Adrenal gland (tissue), 12 donors: Measurements from ENCODE around the gene EWSR1. TPM values are rescaled to one million over a fixed set of nuclear protein-coding genes. Genes with fewer than 3 reads are reported as not detected.
A peak's percentile ranks its signal among the peaks of the same experiment; 100 is the strongest.
"Not testable (repeated sequence)": the region's sequence is repeated elsewhere in the genome, so short reads cannot be mapped to it uniquely, and the experiment has no call there.

Source experiments
- DNase-seq, 7 donors: peaks; one replicate each; pipeline ENCODE4 v3.0.0-alpha.2; 2019 to 2020
- H3K27ac ChIP-seq, 5 donors: fragments of 200-600 bp; sonication (generic) in 4 of 5; 1 replicate in 3 of 5; 2 replicates in 2 of 5; pipeline versions ENCODE4 v1.5.1 to v1.8.0; 2016 to 2020; ENCODE audit warnings: mild to moderate bottlenecking in 1 of 5
- H3K27me3 ChIP-seq: fragments of 200-600 bp; 2 replicates; pipeline ENCODE4 v1.8.0; 2021
- H3K36me3 ChIP-seq, 2 donors: fragments of 200-600 bp; replicated peaks in 1 of 2; 1 replicate in 1 of 2; 2 replicates in 1 of 2; pipeline versions ENCODE4 v1.5.1 to v1.8.0; 2018 to 2022
- H3K4me1 ChIP-seq, 2 donors: fragments of 200-600 bp; replicated peaks in 1 of 2; 1 replicate in 1 of 2; 2 replicates in 1 of 2; pipeline versions ENCODE4 v1.5.1 to v1.8.0; 2018 to 2021
- H3K4me3 ChIP-seq, 4 donors: fragments of 200-600 bp; sonication (generic) in 3 of 4; one replicate each; pipeline ENCODE4 v1.5.1; 2016 to 2018
- H3K9me3 ChIP-seq, 3 donors: fragments of 200-600 bp; sonication (generic) in 1 of 3; replicated peaks in 1 of 3; 1 replicate in 2 of 3; 2 replicates in 1 of 3; pipeline versions ENCODE4 v1.5.1 to v1.8.0; 2016 to 2021
- CTCF ChIP-seq, 6 experiments: fragments of 450-650 bp in 4 of 6; fragments of 200-600 bp in 2 of 6; sonication (generic) in 1 of 6; IDR thresholded peaks; 1 replicate in 5 of 6; 2 replicates in 1 of 6; pipeline versions ENCODE4 v1.5.1 to v1.8.0; 2016 to 2021; ENCODE audit warnings: antibody characterized with exemption in 6 of 6, mild to moderate bottlenecking in 2 of 6, moderate library complexity in 1 of 6
- POLR2A ChIP-seq, 2 donors: fragments of 450-650 bp; IDR thresholded peaks; one replicate each; pipeline ENCODE4 v1.6.1; 2017; ENCODE audit warnings: antibody characterized with exemption in 2 of 2, mild to moderate bottlenecking in 2 of 2, moderate library complexity in 1 of 2
- WGBS, 4 donors: extraction: QIAGEN DNeasy Blood & Tissue Kit in 2 of 4; methylation state at CpG; one replicate each; pipeline versions ENCODE4 v1.1.5 to v1.1.7; 2013 to 2017; 5-methylcytosine and 5-hydroxymethylcytosine counted together
- intact Hi-C, 2 donors: fragments of 100-400 bp; cut with DNase I; formaldehyde crosslinking; loops; one replicate each; pipeline versions ENCODE4 v1.14.1 to v1.15.0; 2022 to 2023
- polyA plus RNA-seq, 3 donors: library from polyadenylated mRNA; stranded (reverse); fragments of 200-250 nt in 2 of 3; fragments of 350-450 nt in 1 of 3; fragmentation: Illumina TruSeq in 1 of 3; extraction: RNeasy Lipid Tissue Mini Kit (QIAGEN cat#74804) in 1 of 3; gene quantifications; one replicate each; pipeline ENCODE4 v1.2.3, GENCODE V29; 2013 to 2014
- total RNA-seq, 9 donors: library from RNA; depleted of rRNA in 4 of 9; stranded (reverse); fragments of >200 nt in 4 of 9; fragments of 120-200 nt in 1 of 9; fragmentation: NEBNext Ultra II Directional in 1 of 9; extraction: Animal tissue kit (Norgen Biotek cat#: 25700) in 1 of 9; gene quantifications; one replicate each; pipeline versions ENCODE4 v1.1.0 to v1.2.4, GENCODE V29; 2013 to 2023
- donor health status: healthy with polysubstance abuse.
- donor health status: Bipolar disorder and iron deficiency.
- donor health status: DM: yes; HTN: yes; CAD: no.
- donor health status: DM: no; HTN: no; CAD: no.
- donor health status: DM: no; HTN: no; CAD: no.
- donor health status: DM: yes; HTN: yes; CAD: no.

Gene EWSR1
- total and polyA plus RNA-seq, 12 donors, result 152 to 351 (median 216) TPM

- WGBS, 4 donors, result 65 to 81% (median 77%) methylated on average over 5 to 7 of the region's 7 CpGs
- H3K4me1 ChIP-seq, result no peaks in the 10 kb centered on the region
- no peak overlapping the region for H3K4me3 ChIP-seq
- no peak for DNase-seq
- H3K36me3 ChIP-seq, result no peaks in the 10 kb centered on the region
- peak overlapping the region in 1 of 5 donors; percentile 21 for H3K27ac ChIP-seq
- H3K27me3 ChIP-seq, result no peaks in the 10 kb centered on the region
- TF ChIP-seq CTCF (IDR thresholded peaks at IDR 0.05) (no peak), POLR2A (IDR thresholded peaks at IDR 0.05) (no peak)
- no peaks in the 10 kb centered on the region for H3K9me3 ChIP-seq
- intact Hi-C loops, result loop anchor here in 1 of 2 donors (5.0 kb wide), 2 partner anchors 38 to 393 kb away; partner anchors contain the start of gene EMID1
These were observed 23.1 kb upstream of the EWSR1 start for GRCh38 chr22:29244785-29245625.

GRCh38 chr22:29245626-29246385 is 22.3 kb upstream of the EWSR1 start:
- no peak overlapping the region for H3K4me3 ChIP-seq
- 26 to 51% (median 45%) methylated on average over 7 to 11 of the region's 11 CpGs for WGBS, 4 donors
- no peak overlapping the region for H3K27ac ChIP-seq
- TF ChIP-seq POLR2A (IDR thresholded peaks at IDR 0.05) (no peak), CTCF (IDR thresholded peaks at IDR 0.05) (peak; percentile 93 to 98 (median 96))
- no peaks in the 10 kb centered on the region for H3K36me3 ChIP-seq
- H3K27me3 ChIP-seq, result no peaks in the 10 kb centered on the region
- peak; percentile 66 to 92 (median 78) for DNase-seq
- no peaks in the 10 kb centered on the region for H3K4me1 ChIP-seq
- intact Hi-C loops, result loop anchor here in 1 of 2 donors (5.0 kb wide), 1 partner anchor 394 kb away; no protein-coding TSS in a partner anchor
- H3K9me3 ChIP-seq, result no peaks in the 10 kb centered on the region

GRCh38 chr22:29247891-29248290 is 20.2 kb upstream of the EWSR1 start:
- H3K36me3 ChIP-seq, H3K27me3 ChIP-seq, H3K9me3 ChIP-seq, H3K4me3 ChIP-seq, H3K27ac ChIP-seq, H3K4me1 ChIP-seq: not testable (repeated sequence)
- intact Hi-C loops, result loop anchor here in 1 of 2 donors (5.0 kb wide), 1 partner anchor 396 kb away; no protein-coding TSS in a partner anchor
- peak in 1 of 7 donors; percentile 16 for DNase-seq
- WGBS, 4 donors, result 88 to 98% (median 95%) methylated on average over 10 of the region's 10 CpGs

- no peak overlapping the region for H3K4me3 ChIP-seq
- H3K36me3 ChIP-seq, result no peaks in the 10 kb centered on the region
- WGBS, 4 donors, result 91 to 98% (median 97%) methylated on average over 5 of the region's 5 CpGs
- DNase-seq, result peak in 1 of 7 donors; percentile 41
- H3K9me3 ChIP-seq, result no peaks in the 10 kb centered on the region
- no peaks in the 10 kb centered on the region for H3K27me3 ChIP-seq
- H3K27ac ChIP-seq, result no peak overlapping the region
- TF ChIP-seq POLR2A (IDR thresholded peaks at IDR 0.05), result no peak
- no peak for TF ChIP-seq CTCF (IDR thresholded peaks at IDR 0.05)
- H3K4me1 ChIP-seq, result no peaks in the 10 kb centered on the region
- intact Hi-C loops, result no loop called here
These were observed 16.8 kb upstream of the EWSR1 start for GRCh38 chr22:29251265-29251664.
